GM12878 (cell line): ENCODE data around the gene TRRAP. TPM values are rescaled to one million over a fixed set of nuclear protein-coding genes. Genes with fewer than 3 reads are reported as not detected.

ENCODE experiments used
- ASH2L ChIP-seq: fragments of 300-600, 200-600 bp; sonication (generic); IDR thresholded peaks from 2 replicates; pipeline ENCODE4 v1.6.1; 2017; ENCODE audit warnings: low read depth, mild to moderate bottlenecking, borderline replicate concordance
- ATF3 ChIP-seq: IDR thresholded peaks from 2 replicates; pipeline ENCODE4 v1.6.1; 2011; ENCODE audit warnings: low read depth, mild to moderate bottlenecking, low read length, moderate library complexity, borderline replicate concordance; ENCODE audit errors: extremely low read depth
- BMI1 ChIP-seq: fragments of 450-650 bp; IDR thresholded peaks from 2 replicates; pipeline ENCODE4 v1.6.1; 2016; ENCODE audit warnings: mild to moderate bottlenecking, moderate library complexity, borderline replicate concordance
- BRCA1 ChIP-seq: IDR thresholded peaks from 2 replicates; pipeline ENCODE4 v1.6.1; 2011; ENCODE audit warnings: low read depth, low read length, improper control_type of control experiment
- CHD4 ChIP-seq: fragments of 200-600 bp; sonication (generic); IDR thresholded peaks from 2 replicates; pipeline ENCODE4 v1.6.1; 2016; ENCODE audit warnings: mild to moderate bottlenecking
- FOS ChIP-seq: IDR thresholded peaks from 3 replicates; pipeline ENCODE4 v1.6.1; 2011; ENCODE audit warnings: borderline replicate concordance; ENCODE audit not compliant: insufficient read length; ENCODE audit errors: extremely low read depth
- HDGF ChIP-seq: fragments of 450-650 bp; IDR thresholded peaks from 2 replicates; pipeline ENCODE4 v1.6.1; 2016; ENCODE audit warnings: antibody characterized with exemption
- JUND ChIP-seq: IDR thresholded peaks from 2 replicates; pipeline ENCODE4 v1.6.1; 2012; ENCODE audit warnings: low read depth, mild to moderate bottlenecking, low read length, improper control_type of control experiment, moderate library complexity
- KAT2A ChIP-seq: conservative IDR thresholded peaks from 2 replicates; pipeline ENCODE4 v1.6.1; 2011; ENCODE audit warnings: low read depth, low read length; ENCODE audit not compliant: control insufficient read depth
- KDM1A ChIP-seq: fragments of 200-600 bp; sonication (generic); IDR thresholded peaks from 2 replicates; pipeline ENCODE4 v1.6.1; 2016; ENCODE audit warnings: borderline replicate concordance
- KLF5 ChIP-seq: fragments of 450-650 bp; IDR thresholded peaks from 2 replicates; pipeline ENCODE4 v1.6.1; 2014; ENCODE audit warnings: mild to moderate bottlenecking; ENCODE audit not compliant: partially characterized antibody
- MTA3 ChIP-seq: IDR thresholded peaks from 2 replicates; pipeline ENCODE4 v1.6.1; 2012; ENCODE audit warnings: low read length, inconsistent platforms, borderline replicate concordance
- MXI1 ChIP-seq: fragments of 150-350 bp; IDR thresholded peaks from 2 replicates; pipeline ENCODE4 v1.6.1; 2011; ENCODE audit warnings: low read depth, mild to moderate bottlenecking, inconsistent platforms, low read length, improper control_type of control experiment
- NBN ChIP-seq: fragments of 450-650 bp; IDR thresholded peaks from 2 replicates; pipeline ENCODE4 v1.6.1; 2016
- PKNOX1 ChIP-seq: fragments of 450-650 bp; IDR thresholded peaks from 2 replicates; pipeline ENCODE4 v1.6.1; 2016; ENCODE audit warnings: mild to moderate bottlenecking
- RAD51 ChIP-seq: fragments of 450-650 bp; IDR thresholded peaks from 2 replicates; pipeline ENCODE4 v1.6.1; 2016; ENCODE audit warnings: moderate library complexity, mild to moderate bottlenecking, inconsistent platforms
- RCOR1 ChIP-seq: conservative IDR thresholded peaks from 2 replicates; pipeline ENCODE4 v1.6.1; 2012; ENCODE audit warnings: low read depth, low read length, improper control_type of control experiment
- RELB ChIP-seq: fragments of 450-650 bp; IDR thresholded peaks from 2 replicates; pipeline ENCODE4 v1.6.1; 2017; ENCODE audit warnings: low read depth, mild to moderate bottlenecking, moderate library complexity
- SMAD5 ChIP-seq: IDR thresholded peaks from 2 replicates; pipeline ENCODE4 v1.6.1; 2016; ENCODE audit warnings: antibody characterized with exemption, low read depth
- SP1 ChIP-seq: IDR thresholded peaks from one replicate; pipeline ENCODE4 v1.6.1; 2011; ENCODE audit warnings: low read depth, low read length
- TAF1 ChIP-seq: IDR thresholded peaks from 2 replicates; pipeline ENCODE4 v1.6.1; 2011; ENCODE audit warnings: mild to moderate bottlenecking, low read depth, low read length, borderline replicate concordance
- polyA plus RNA-seq, 11 experiments: library from polyadenylated mRNA; depleted of rRNA in 4 of 11; unstranded in 6 of 11; stranded (reverse) in 5 of 11; fragments of >200 nt; fragmentation: Nextera tagmentation in 4 of 11; fragmentation: Illumina TruSeq in 1 of 11; extraction: Ambion mirVana in 4 of 11; extraction: Trizol in 1 of 11; gene quantifications; 1 replicate in 1 of 11; 2 replicates in 10 of 11; pipeline versions ENCODE4 v1.2.1 to v1.2.3, GENCODE V29; 2011 to 2016; ENCODE audit warnings: inconsistent platforms in 2 of 11, missing spikeins in 2 of 11, low read depth in 1 of 11
- total RNA-seq, 4 experiments: library from RNA; depleted of rRNA in 3 of 4; stranded (reverse); fragments of >200 nt in 3 of 4; fragmentation: Illumina TruSeq in 1 of 4; extraction: Trizol in 1 of 4; gene quantifications; 2 replicates each; pipeline versions ENCODE4 v1.2.1 to v1.2.3, GENCODE V29; 2013 to 2021
- TF ChIP-seq, protein P1 (sequence below): fragments of 450-650 bp; formaldehyde crosslinking; IDR thresholded peaks from 2 replicates; pipeline ENCODE4 v1.5.0; 2022; ENCODE audit warnings: mild to moderate bottlenecking, missing genetic modification characterization
- TF ChIP-seq, protein P2 (sequence below): fragments of 450-650 bp; IDR thresholded peaks from 2 replicates; pipeline ENCODE4 v1.6.1; 2017; ENCODE audit warnings: mild to moderate bottlenecking, low read depth, inconsistent platforms; ENCODE audit not compliant: poor library complexity, severe bottlenecking

TRRAP gene
- total and polyA plus RNA-seq, 10 of the 15 experiments (the other 5 are each of a cell fraction or from before 2014, with no cell fraction given): 1.1 to 39.3 (median 8.5) TPM

GRCh38 chr7:98996150-98996552 lies 117.8 kb downstream of the TRRAP start (continued):
- TF ChIP-seq, protein P1, sequence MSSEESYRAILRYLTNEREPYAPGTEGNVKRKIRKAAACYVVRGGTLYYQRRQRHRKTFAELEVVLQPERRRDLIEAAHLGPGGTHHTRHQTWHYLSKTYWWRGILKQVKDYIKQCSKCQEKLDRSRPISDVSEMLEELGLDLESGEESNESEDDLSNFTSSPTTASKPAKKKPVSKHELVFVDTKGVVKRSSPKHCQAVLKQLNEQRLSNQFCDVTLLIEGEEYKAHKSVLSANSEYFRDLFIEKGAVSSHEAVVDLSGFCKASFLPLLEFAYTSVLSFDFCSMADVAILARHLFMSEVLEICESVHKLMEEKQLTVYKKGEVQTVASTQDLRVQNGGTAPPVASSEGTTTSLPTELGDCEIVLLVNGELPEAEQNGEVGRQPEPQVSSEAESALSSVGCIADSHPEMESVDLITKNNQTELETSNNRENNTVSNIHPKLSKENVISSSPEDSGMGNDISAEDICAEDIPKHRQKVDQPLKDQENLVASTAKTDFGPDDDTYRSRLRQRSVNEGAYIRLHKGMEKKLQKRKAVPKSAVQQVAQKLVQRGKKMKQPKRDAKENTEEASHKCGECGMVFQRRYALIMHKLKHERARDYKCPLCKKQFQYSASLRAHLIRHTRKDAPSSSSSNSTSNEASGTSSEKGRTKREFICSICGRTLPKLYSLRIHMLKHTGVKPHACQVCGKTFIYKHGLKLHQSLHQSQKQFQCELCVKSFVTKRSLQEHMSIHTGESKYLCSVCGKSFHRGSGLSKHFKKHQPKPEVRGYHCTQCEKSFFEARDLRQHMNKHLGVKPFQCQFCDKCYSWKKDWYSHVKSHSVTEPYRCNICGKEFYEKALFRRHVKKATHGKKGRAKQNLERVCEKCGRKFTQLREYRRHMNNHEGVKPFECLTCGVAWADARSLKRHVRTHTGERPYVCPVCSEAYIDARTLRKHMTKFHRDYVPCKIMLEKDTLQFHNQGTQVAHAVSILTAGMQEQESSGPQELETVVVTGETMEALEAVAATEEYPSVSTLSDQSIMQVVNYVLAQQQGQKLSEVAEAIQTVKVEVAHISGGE (CRISPR knock-in tag): no peak
- no peak for TF ChIP-seq MTA3
- no peak for TF ChIP-seq SP1
- no peak for TF ChIP-seq HDGF
- peak; percentile 94 for TF ChIP-seq PKNOX1
- no peak for TF ChIP-seq BMI1
- no peak for TF ChIP-seq KLF5
- TF ChIP-seq SMAD5: no peak
- no peak for TF ChIP-seq RELB
- no peak for TF ChIP-seq ATF3
- no peak for TF ChIP-seq KAT2A
- TF ChIP-seq, protein P2, sequence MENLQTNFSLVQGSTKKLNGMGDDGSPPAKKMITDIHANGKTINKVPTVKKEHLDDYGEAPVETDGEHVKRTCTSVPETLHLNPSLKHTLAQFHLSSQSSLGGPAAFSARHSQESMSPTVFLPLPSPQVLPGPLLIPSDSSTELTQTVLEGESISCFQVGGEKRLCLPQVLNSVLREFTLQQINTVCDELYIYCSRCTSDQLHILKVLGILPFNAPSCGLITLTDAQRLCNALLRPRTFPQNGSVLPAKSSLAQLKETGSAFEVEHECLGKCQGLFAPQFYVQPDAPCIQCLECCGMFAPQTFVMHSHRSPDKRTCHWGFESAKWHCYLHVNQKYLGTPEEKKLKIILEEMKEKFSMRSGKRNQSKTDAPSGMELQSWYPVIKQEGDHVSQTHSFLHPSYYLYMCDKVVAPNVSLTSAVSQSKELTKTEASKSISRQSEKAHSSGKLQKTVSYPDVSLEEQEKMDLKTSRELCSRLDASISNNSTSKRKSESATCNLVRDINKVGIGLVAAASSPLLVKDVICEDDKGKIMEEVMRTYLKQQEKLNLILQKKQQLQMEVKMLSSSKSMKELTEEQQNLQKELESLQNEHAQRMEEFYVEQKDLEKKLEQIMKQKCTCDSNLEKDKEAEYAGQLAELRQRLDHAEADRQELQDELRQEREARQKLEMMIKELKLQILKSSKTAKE: peak; percentile 28
- no peak for TF ChIP-seq ASH2L
- no peak for TF ChIP-seq BRCA1
- no peak for TF ChIP-seq TAF1
- no peak for TF ChIP-seq JUND
- no peak for TF ChIP-seq RCOR1
- TF ChIP-seq FOS: no peak
- no peak for TF ChIP-seq RAD51
- TF ChIP-seq MXI1: no peak
- no peak for TF ChIP-seq NBN
- no peak for TF ChIP-seq CHD4
- TF ChIP-seq KDM1A: no peak
